ENCODE data around the gene SPSB1.

The SPSB1 gene

DNA sequence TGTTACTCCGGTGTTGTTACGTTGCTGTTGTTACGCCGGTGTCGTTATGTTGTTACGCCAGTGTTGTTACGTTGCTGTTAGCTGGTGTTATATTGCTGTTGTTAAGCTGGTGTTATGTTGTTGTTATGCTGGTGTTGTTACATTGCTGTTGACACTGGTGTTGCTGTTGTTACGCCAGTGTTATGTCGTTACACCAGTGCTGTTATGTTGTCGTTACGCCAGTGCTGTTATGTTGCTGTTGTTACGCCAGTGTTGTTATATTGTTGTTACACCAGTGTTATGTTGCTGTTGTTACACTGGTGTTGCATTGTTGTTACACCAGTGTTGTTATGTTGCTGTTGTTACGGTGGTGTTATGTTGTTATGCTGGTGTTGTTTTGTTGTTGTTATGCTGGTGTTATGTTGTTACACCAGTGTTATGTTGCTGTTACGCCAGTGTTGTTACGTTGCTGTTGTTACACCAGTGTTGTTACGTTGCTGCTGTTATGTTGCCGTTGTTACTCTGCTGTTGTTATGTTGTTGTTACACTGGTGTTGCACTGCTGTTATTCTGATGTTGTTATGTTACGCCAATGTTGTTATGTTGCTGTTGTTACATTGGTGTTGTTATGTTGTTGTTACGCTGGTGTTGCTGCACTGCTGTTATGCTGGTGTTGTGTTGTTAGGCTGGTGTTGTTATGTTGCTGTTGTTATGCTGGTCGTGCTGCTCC lies 32.5 kb upstream of the SPSB1 start:
- no peak for DNase-seq

DNA sequence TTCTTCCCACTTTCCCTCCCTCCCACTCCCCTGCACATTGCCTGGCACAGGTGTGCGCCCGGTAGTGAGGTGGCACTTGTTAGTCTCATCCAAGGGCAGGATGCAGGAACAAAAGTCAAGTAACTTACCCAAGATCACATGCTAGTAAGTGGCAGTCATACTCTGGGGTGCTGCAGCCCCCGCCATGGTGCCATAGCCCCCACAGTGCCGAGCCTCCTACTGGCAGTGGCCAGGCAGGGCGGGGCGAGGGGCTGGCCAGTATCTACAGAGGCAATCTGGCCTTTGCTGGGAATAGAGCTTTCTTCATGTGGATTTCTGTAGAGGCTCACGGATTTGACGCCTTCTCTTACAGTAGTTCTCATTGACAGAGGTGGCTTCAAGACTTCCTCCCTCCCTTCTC lies 31.2 kb upstream of the SPSB1 start:
- DNase-seq = no peak

DNA sequence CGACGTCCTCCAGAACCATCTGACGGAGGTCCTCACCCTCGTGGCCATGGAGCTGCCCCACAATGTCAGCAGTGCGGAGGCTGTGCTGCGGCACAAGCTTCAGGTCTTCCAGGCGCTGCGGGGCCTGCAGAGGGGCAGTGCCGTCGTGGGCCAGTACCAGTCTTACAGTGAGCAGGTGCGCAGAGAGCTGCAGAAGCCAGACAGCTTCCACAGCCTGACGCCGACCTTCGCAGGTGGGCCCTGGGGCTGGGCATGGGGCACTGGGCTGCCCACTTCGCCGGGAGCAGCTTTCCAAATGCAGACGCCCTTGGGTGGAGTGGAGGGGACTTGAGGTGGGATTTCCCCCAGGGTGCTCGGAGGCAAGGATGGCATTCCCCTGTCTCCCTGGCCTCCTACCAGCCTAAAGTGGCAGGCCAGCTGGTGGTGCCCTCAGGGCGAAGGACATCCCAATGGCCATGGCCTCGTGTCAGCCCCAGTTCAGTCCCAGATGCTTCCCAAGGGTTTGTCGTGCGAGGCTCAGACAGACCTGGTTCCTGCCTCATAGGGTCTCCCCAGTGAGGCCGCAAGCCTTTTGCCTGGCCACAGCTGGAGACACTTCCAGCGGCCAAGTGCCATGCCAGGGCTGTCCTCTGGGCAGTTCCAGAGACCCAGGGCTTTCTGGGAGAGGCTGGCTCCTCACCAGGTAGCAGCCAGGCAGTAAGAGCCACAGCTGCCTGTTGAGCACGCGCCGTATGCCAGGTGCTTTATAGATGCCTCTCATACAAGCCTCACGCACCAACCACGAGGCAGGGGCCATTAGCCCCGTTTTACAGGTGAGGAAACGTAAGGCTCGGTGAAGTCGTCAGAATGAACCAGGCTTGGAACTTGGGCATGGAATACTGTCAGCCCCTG lies 30.4 kb upstream of the SPSB1 start:
- no peak for DNase-seq

DNA sequence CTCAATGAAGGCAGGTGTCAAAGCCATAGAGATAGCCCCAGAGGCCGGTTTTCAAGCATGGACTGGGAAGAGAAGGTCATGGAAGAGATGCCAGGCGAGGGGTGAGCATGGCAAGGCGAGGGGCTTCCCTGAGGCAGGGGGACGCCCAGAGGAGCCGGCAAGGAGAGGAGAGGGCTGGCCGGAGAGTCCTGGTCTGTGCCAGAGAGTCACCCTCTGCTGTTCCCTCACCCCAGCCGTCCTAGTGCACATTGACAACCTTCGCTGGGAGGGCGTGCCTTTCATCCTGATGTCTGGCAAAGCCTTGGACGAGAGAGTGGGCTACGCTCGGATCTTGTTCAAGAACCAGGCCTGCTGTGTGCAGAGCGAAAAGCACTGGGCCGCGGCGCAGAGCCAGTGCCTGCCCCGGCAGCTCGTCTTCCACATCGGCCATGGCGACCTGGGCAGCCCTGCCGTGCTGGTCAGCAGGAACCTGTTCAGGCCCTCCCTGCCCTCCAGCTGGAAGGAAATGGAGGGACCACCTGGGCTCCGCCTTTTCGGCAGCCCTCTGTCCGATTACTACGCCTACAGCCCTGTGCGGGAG lies 29.3 kb upstream of the SPSB1 start:
- DNase-seq = no peak

DNA sequence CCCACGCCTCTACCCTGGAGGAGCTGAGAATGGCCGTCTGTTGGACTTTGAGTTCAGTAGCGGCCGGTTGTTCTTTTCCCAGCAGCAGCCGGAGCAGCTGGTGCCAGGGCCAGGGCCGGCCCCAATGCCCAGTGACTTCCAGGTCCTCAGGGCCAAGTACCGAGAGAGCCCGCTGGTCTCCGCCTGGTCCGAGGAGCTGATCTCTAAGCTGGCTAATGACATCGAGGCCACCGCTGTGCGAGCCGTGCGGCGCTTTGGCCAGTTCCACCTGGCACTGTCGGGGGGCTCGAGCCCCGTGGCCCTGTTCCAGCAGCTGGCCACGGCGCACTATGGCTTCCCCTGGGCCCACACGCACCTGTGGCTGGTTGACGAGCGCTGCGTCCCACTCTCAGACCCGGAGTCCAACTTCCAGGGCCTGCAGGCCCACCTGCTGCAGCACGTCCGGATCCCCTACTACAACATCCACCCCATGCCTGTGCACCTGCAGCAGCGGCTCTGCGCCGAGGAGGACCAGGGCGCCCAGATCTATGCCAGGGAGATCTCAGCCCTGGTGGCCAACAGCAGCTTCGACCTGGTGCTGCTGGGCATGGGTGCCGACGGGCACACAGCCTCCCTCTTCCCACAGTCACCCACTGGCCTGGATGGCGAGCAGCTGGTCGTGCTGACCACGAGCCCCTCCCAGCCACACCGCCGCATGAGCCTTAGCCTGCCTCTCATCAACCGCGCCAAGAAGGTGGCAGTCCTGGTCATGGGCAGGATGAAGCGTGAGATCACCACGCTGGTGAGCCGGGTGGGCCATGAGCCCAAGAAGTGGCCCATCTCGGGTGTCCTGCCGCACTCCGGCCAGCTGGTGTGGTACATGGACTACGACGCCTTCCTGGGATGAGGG lies 28.5 kb upstream of the SPSB1 start:
- no peak for DNase-seq

DNA sequence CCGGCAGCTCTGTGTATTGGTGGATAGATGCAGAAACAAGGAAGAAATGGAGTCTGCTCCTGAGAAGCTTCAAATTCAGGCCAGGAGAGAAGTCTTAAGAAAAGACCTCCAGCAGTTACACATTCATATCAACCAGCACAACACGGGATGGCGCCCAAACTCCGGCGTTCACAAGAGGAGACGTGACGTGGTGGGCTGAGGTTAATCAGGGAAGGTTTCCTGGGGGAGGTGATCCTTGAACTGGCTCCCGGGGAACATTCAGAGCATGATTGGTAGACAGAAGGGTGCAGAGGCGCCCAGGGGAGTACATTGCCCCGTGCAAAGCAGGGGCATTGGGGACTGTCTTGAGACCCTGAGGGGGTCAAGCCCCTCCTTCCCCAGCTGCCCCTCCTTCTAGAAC lies 27.7 kb upstream of the SPSB1 start:
- no peak for DNase-seq

DNA sequence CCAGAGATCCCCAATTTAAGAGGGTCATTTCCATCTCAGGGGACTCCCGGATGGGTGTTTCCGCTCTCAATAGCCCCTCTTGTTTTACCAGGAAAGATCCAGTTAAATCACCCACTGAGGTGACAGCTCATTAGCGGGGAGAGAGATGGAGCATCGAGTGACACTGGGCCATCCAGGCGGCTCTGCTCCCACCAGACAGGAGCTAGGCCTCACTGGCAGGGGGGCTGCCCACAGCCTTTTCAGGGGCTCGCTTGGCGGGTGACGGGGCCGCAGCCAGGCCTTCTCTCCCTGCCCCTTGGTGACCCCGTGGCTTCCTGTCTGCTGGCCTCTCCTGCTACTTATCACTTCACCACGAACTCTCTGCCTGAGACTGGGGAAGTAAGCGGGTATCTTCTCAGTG lies 26.7 kb upstream of the SPSB1 start:
- DNase-seq = no peak

DNA sequence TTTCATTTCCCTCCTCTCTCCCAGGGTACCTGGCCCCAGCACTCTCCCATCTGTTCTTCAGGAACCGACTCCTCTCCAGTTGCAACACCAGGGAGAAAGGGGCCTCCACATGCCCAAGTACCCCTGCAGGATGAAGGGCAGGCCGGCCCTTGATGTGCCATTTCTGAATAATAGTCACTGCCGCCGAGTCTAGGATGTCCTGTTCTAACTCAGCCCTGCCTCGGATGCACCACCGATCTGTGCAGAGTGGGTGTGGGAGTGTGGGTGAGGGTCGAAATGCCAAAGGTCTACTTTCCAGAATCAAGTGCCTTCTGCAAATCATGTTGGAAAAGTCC lies 25.4 kb upstream of the SPSB1 start:
- no peak for DNase-seq

DNA sequence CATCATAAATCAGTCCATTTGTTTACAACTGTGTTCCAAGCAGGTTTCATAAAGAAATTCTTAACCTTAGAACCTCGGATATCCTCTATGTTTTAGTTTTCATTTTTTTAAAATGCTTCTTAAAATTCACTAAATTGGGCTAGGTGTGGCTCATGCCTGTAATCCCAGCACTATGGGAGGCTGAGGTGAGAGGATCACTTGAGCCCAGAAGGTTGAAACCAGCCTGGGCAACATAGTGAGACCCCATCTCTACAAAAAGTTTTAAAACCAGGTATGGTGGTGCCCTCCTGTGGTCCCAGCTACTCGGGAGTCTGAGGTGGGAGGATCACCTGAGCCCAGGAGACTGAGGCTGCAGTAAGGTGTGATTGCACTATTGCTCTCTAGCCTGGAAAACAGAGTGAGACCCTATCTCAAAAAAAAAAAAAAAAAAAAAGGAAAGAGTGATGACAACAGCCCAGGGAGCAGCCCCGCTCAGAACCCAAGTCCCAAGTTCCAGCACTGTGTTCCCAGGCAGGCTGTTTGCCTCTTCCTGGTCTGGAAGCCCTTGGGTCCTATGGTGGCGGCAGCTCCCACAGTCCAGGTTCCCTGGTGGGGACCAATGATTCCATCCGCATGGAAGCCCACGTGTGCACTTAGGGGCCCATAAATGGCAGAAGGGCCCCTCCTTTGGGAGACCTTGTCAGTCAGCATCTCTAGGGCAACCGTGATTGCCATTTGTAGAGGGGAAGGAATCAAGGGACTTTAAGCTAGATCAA lies 24.7 kb upstream of the SPSB1 start:
- DNase-seq = no peak

DNA sequence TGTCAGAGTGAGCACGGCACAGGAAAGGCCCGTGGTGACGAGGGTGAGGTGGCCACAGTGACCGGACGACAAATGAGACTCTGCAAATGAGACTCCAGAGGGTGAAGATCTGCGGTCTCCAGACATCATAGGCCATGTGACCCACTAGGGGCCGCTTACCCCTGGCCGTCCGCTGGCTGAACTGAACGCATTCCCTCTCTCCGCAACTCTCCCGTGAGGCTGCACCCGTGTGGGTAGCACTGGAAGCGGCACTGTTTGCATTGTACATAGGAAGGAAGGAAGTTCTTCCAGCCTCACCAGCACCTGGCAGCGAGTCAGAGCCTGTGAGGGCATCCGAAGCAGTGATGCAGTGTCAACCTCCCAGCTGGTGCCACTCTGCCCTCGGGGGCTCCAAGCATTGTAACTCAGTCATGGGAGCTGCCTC lies 23.6 kb upstream of the SPSB1 start:
- DNase-seq = no peak

DNA sequence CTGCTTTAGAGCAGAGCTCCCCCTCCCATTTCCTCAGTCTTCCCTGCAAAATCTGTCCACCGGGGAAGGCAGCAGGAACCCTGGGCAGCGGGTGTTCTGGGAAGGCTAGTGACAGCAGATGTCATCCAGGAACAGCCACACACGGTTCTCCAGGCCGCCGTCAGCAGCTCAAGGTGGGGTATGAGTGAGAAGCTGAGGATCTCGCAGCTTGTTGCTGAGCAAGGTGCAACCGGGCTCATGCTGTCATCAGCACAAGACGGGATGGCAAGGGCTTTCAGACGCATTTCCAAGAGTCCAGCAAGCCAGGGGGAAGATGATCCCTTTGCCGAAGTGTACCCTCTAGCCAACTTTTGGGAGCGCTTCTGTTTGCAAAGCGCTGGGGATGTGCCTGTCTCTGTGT lies 23.0 kb upstream of the SPSB1 start:
- no peak for DNase-seq

DNA sequence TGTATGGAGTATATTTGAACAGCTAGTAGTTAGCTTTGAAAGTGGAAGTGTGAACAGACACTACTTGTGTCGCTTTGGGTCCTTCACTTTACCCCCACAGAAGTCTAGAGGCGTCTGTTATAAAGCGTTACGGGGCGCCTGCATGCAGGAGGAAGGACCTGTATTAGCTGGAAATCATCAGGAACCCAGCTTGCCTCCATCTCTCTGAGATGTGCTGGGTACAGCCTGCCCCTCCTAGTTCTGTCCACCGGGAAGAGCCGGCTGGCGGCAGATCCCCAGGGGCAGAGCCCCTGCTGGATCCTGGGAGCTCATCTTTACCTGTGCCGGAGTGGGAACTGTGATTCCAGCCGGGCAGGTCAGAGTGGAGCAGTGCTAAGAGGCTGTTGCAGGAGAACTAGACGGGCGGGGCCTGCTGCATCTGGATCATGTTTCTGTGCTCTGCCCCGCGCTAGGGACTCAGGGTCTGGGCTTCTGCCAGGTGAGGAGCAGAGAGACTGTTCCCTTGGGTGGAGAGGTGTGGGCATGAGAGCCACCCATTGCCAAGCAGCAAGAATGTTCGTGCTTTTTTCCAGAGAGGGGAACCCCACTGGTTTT lies 22.3 kb upstream of the SPSB1 start:
- DNase-seq = no peak

DNA sequence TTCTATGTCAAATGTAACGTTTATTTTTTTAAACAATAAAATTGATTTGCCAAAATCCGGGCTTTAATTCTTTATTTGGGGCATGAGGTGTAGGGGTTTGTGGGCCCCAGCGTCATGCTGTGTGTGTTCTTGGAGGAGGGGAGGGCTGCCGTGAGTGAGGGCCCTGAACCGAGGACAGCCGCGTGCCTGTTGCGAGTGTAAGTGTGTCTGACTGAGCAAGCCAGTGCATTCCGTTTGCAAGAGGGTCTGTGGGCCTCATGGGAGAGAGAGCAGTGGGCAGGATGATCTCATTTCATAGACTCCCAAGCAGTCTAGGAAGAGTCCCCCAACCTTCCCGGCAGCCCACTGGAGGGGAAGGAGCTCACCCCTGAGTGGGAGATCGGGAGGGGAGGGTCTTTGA lies 21.4 kb upstream of the SPSB1 start:
- DNase-seq = no peak

DNA sequence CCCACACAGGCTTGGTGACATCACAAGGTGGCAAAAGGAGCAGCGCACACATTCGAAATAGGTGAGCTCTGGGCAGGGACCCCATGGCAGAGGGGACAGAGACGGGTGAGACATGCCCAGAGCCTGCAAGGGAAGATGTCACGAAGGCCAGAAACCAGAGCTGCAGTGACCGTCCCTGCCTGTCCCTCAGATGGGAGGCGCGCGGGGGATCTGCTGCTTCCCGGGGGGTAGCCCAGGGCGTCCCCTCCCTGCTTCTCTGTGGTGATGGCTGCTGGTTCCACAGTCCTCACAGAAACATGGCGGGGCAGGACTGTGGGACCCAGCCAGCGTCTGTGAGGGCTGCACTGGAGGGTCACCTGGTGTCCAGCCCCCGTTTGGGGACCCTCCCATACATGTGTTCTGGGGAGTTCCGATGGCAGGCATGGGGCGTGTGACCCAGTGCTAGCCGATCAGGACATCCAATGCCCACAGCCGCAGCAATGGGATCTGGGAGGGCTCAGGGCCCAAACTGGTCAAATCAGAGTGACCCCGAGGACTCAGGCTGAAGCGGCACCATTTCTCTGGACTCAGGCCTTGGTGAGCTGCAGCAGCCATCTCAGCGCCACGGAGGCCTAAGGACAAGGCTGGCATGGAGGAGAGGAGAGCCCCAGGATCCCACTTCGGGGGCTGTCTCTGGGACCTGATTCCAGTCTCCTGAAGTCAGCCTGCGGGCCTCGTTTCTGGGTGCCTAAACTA lies 20.7 kb upstream of the SPSB1 start:
- DNase-seq = no peak

DNA sequence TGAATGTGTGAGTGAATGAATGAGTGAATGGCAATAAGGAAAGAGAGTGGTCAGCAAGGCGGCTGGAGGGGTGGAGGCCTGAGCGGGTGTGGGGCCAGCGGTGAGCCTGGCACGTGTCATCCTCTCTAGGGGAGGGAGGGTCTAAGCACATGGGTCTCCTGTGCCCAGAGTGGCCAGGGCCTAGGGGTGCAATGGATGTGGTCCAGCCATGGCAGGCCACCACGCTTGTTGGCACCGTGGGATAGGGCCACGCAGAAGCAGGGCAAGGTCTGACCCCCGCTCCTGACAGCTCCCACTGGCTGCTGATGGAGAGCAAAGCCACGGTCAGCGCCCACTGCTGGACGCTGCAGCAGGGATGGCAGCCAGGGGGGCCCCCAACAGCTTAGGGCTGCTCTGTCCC lies 19.5 kb upstream of the SPSB1 start:
- no peak for DNase-seq

DNA sequence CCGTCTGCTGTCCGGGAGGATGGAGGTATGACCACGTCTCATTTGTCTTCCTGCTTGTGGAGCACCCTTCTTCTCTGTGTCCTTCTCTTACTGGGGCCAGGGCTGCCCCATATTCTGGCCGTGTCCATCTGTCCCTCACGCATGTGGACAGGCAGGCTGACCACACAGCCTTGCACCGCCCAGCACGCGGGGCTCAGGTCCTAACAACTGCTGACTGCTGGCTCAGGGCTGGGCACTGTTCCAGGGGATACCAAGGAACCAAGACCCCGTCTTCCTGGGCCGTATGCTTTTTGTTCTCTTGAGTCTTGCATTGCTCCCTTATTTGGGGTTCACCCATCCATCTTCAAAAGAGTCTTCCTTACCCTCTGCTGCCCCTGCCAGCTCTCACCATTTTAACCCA lies 17.5 kb upstream of the SPSB1 start:
- no peak for DNase-seq

DNA sequence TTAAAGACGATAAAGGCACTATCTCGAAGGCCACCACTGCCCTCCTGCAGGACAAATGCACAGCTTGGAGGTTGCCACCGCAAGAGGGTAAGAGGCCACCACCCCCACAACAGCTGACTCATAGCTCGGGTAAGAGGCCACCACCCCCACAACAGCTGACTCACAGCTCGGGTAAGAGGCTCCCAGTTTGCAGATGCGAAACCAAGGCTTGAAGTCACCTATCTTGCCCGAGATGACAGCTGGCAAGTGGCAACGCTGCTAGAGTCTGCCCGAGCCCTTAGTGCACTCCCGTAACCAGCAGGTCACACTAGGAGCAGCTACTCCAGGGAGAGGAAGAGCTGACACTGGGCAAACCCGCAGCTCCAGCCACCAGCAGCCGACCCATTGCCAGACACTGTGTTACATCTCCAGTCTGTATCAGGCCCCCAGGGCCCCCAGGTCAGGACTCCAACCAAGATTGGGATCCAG lies 17.1 kb upstream of the SPSB1 start:
- peak; percentile 22 to 43 (median 30) for DNase-seq

DNA sequence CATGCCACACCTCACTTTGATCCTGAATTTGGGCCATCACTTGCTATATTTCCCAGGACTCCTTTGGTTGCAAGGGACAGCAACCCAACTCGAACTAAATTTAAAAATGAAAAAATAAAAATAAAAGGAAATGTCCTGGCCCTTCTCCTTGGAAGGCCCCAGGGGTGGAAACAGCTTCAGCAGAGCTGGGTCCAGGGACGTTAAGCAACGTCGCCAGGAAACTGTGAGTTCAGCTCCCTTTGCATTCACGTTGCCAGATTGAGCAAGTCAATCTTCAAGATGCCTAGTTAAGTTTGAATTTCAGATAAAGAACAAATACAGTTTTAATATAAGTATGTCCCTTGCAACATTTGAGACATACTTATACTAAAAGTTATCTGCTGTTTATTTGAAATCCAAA lies 14.6 kb upstream of the SPSB1 start:
- DNase-seq = no peak

DNA sequence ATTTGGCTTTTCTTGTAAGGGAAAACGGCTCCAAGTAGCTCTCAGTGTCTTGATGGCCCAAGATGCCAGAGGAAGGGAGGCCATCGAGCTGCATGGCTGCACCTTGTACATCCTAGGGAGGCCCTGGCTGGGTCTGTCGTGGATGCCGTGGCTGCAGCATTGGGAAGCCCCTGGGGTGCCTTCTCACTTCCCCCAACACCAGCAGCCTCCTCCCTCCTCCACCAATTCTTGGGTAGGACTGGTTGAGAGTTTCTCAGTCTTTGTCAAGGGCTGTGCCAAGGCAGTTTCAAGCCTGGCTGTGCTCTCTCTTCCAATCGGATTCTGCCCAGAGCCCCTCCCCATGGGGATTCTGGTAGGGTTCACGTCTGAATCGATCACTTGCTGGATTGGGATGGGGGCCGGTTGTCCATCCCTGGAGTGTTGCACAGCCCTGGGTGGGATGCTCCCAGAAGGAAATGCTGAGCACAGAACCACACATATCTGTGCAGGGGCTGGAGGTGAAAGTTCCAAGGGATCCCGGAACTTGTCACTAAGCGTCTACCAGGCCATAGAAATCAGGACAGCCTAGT lies 14.0 kb upstream of the SPSB1 start:
- no peak for DNase-seq

DNA sequence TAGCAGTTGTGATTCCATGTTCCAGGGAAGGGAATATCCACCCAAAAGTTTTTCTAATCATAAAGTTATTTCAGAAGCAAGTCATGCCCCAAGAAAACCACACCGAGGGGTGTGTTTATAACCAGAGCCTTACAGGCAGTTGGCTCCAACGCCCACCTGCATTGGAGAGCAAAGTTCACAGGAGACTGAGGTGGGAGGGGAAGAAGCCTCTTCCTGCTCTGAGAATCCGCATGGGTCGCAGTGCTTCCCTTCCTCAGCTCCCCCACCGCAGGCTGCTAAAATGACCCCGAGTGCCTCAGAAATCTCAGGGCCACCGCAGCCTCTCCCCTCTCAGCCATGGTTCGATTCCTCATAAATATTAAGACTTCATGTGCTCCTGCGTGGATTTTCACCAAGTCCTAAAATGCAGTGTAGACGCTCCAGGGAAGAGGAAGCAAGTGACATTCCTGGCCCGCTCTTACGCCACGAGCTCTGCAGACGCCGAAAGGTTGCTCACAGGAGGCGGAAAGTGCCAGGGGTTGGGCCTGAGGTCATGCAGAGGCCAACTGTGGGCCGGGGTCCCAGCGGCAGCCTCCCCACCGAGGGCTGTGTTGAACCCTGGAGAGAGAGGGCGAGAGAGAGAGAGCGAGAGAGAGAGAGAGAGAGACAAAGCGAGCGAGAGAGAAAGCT lies 13.4 kb upstream of the SPSB1 start:
- DNase-seq = no peak

Measured in activated CD4-positive, CD25-positive, alpha-beta regulatory T cell (primary cell).